HFF-Myc (cell line): Measurements from ENCODE around the gene KRTAP19-2.
"Not testable (repeated sequence)": the region's sequence is repeated elsewhere in the genome, so short reads cannot be mapped to it uniquely, and the experiment has no call there.

Source experiments
- DNase-seq: peaks from one replicate; pipeline ENCODE4 v3.0.0-alpha.2; 2011; ENCODE audit warnings: low read depth; ENCODE audit errors: extremely low read depth
- H3K4me3 ChIP-seq: replicated peaks from 2 replicates; pipeline ENCODE4 v1.5.1; 2011; ENCODE audit warnings: low read depth, mild to moderate bottlenecking, control low read depth, low read length
- CTCF ChIP-seq: IDR thresholded peaks from 2 replicates; pipeline ENCODE4 v1.5.1; 2012; ENCODE audit warnings: mild to moderate bottlenecking, low read depth, low read length, control low read depth; ENCODE audit errors: missing control alignments

KRTAP19-2 gene

GRCh38 chr21:30487336-30487735 lies at the start of gene KRTAP19-2:
Gene KRTAP19-2 (minus strand): TSS chr21:30487436. CDS start chr21:30487348, 88 bp downstream.
- no peak for DNase-seq
- no peak for TF ChIP-seq CTCF
- no peak within 1 kb of the TSS for H3K4me3 ChIP-seq

- DNase-seq = no peak
- TF ChIP-seq CTCF = no peak
- H3K4me3 ChIP-seq = no peak overlapping the region
Measured at GRCh38 chr21:30518876-30519275, 31.6 kb upstream of the KRTAP19-2 start.

- no peak for DNase-seq
- no peak overlapping the region for H3K4me3 ChIP-seq
- no peak for TF ChIP-seq CTCF
Measured at GRCh38 chr21:30515681-30516080, 28.4 kb upstream of the KRTAP19-2 start.

GRCh38 chr21:30505621-30506205 lies 18.5 kb upstream of the KRTAP19-2 start:
- H3K4me3 ChIP-seq, DNase-seq: not testable (repeated sequence)
- TF ChIP-seq CTCF = peak; percentile 7

- no peak for TF ChIP-seq CTCF
- no peak for DNase-seq
- H3K4me3 ChIP-seq = no peak within 1 kb of the TSS
Measured at GRCh38 chr21:30502041-30502440, 14.8 kb upstream of the KRTAP19-2 start, which contains the start of gene KRTAP19-5. Gene KRTAP19-5 (minus strand): TSS chr21:30502141. CDS start chr21:30502090, 51 bp downstream.

GRCh38 chr21:30497065-30497464 lies 9.8 kb upstream of the KRTAP19-2 start, which contains the start of gene KRTAP19-4:
Gene KRTAP19-4 (minus strand): TSS chr21:30497165. CDS start chr21:30497110, 55 bp downstream.
- no peak for DNase-seq
- TF ChIP-seq CTCF = no peak
- no peak within 1 kb of the TSS for H3K4me3 ChIP-seq
